IPS DF 6.9 (cell line): ENCODE results near the gene PSMB2.

Experiments
- DNase-seq: peaks from one replicate; pipeline ENCODE4 v3.0.0-alpha.2; 2013; ENCODE audit warnings: low read depth, low spot score
- H3K27ac ChIP-seq: one replicate; pipeline ENCODE4 v1.5.1; 2013; ENCODE audit warnings: low read length, control low read depth
- H3K27me3 ChIP-seq: 2 replicates; pipeline ENCODE4 v1.6.1; 2013; ENCODE audit warnings: mild to moderate bottlenecking, low read length; ENCODE audit not compliant: control insufficient read depth, insufficient read depth
- H3K36me3 ChIP-seq: 2 replicates; pipeline ENCODE4 v1.6.1; 2013; ENCODE audit warnings: low read length; ENCODE audit not compliant: control insufficient read depth, insufficient read depth
- H3K4me1 ChIP-seq: 2 replicates; pipeline ENCODE4 v1.6.1; 2013; ENCODE audit warnings: low read length; ENCODE audit not compliant: control insufficient read depth, insufficient read depth
- H3K4me3 ChIP-seq: 2 replicates; pipeline ENCODE4 v1.5.1; 2013; ENCODE audit warnings: mild to moderate bottlenecking, low read length
- H3K9me3 ChIP-seq: 2 replicates; pipeline ENCODE4 v1.6.1; 2013; ENCODE audit warnings: low read length, inconsistent platforms; ENCODE audit not compliant: control insufficient read depth, insufficient read depth
- WGBS: extraction: QIAGEN DNeasy Blood & Tissue Kit; methylation state at CpG from one replicate; pipeline ENCODE4 v1.1.7; 2013; ENCODE audit warnings: mixed read lengths, missing lambda C conversion rate; ENCODE audit not compliant: insufficient read length, insufficient coverage; 5-methylcytosine and 5-hydroxymethylcytosine counted together

Gene PSMB2

DNA sequence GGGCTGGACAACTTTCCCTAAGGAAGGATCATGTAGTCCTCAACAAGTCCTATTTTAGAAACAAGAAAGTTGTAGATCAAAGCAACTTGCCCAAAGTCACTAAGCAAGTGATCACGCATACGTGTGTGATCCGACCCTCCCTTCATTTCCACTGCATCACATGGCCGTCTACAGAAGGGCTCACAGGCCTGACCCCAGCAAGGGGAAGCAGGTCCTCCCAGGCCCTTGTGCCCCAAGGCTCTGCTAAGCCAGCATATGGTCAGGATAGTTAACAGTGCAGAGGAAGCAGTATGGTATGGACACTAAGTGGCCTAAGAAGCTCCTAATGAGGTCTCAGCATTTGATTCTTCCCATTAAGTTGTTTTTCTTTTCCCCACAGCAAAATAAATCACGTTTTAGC is 43.5 kb downstream of the PSMB2 start:
- H3K27me3 ChIP-seq = no peaks in the 10 kb centered on the region
- no peaks in the 10 kb centered on the region for H3K4me1 ChIP-seq
- H3K27ac ChIP-seq = no peak overlapping the region
- no peak overlapping the region for H3K4me3 ChIP-seq
- no peaks in the 10 kb centered on the region for H3K9me3 ChIP-seq
- WGBS = no CpG with 5 or more reads among the region's 5 CpGs
- DNase-seq = no peak
- H3K36me3 ChIP-seq = peaks cover 3% of the 10 kb centered on the region; the same call in 1 of the 2 replicates

DNA sequence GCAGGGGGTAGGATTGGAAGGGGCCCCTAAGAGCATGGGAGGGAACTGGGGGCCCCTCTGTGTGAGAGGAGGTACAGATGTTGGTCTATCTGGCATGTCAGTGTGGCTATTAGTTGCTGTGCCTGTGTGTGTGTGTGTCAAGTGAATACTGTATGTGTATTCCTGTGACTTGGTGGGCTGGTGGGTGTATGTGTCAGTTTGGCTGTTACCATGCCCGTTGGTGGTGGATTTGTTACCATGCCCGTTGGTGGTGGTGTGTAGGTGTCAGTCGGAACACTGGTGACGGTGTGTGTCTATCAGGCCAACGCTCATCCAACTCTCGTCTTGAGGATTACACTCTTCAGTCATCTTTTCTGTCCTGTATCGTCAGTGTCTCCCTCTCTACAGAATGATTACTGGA is 45.6 kb downstream of the PSMB2 start:
- DNase-seq = no peak
- Histone ChIP-seq H3K27ac (no peak overlapping the region), H3K4me1 (no peaks in the 10 kb centered on the region), H3K9me3 (no peaks in the 10 kb centered on the region), H3K27me3 (no peaks in the 10 kb centered on the region), H3K36me3 (no peaks in the 10 kb centered on the region; the same call in 1 of the 2 replicates), H3K4me3 (no peak overlapping the region)
- no CpG with 5 or more reads among the region's 7 CpGs for WGBS

DNA sequence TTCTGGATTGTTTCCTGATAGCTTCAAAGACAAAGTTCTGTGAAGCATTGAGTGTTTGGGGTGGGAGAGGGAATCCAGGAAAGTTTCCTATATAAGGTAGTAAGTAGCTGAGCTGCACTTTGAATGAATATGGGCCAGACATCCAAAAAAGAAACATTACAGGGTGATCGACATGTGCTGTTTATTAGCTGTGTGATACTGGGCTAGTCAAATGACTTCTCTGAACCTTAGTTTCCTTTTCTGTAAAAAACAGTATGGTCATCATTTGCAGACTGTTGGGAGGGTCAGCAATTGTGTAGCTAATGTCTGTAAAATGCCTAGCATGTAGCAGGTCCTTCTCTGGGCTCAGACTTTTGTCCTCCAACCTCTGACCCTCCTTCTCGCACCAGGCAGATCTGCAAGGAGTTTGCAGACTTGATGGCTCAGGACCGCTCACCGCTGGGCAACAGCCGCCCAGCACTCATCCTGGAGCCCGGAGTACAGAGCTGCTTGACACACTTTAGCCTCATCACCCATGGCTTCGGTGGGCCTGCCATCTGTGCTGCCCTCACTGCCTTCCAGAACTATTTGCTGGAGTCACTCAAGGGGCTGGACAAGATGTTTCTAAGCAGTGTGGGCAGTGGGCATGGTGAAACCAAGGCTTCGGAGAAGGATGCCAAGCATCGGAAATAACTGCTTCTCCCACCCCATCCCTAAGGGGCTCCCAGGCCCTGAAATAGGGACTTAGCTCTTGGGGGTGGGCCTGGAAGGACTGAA is 47.1 kb downstream of the PSMB2 start:
- Histone ChIP-seq H3K27ac (no peak overlapping the region), H3K27me3 (no peaks in the 10 kb centered on the region), H3K4me3 (no peak overlapping the region), H3K4me1 (no peaks in the 10 kb centered on the region), H3K36me3 (no peaks in the 10 kb centered on the region; the same call in 1 of the 2 replicates), H3K9me3 (no peaks in the 10 kb centered on the region)
- WGBS = no CpG with 5 or more reads among the region's 9 CpGs
- DNase-seq = no peak

DNA sequence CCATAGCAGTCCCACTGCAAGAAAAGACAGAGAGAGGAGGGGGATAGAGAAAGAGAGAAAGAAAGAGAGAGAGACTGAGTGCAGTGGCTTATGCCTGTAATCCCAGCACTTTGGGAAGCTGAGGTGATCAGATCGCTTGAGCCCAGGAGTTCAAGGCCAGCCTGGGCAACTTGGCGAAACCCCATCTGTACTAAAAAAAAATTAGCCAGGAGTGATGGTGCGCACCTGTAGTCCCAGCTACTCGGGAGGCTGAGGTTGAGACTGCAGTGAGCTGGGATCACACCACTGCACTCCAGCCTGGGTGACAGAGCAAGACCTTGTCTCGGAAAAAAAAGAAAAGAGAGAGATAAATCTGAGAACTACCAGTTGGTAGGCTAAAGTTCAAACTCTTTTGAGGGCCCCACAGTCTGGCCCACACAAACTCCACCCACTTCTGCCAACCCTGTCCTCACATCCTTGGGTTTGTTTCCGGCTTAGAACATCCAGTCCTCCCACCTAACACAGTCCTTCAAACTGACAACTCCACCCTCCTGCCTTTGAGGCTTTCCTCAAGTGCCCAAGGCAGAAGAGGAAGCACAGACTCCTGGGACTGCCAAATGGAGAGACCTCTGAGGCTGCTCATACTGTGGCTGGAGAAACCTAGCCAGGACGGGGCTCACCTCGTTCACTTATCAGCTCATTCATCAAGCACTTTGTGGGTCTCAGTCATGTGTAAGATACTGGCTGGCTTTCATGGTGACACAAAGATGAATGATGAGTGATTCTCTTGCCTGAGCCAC is 48.1 kb downstream of the PSMB2 start:
- Histone ChIP-seq H3K27ac (no peak overlapping the region), H3K27me3 (no peaks in the 10 kb centered on the region), H3K36me3 (no peaks in the 10 kb centered on the region), H3K4me3 (no peak overlapping the region), H3K9me3 (no peaks in the 10 kb centered on the region), H3K4me1 (no peaks in the 10 kb centered on the region)
- DNase-seq = no peak
- no CpG with 5 or more reads among the region's 8 CpGs for WGBS

DNA sequence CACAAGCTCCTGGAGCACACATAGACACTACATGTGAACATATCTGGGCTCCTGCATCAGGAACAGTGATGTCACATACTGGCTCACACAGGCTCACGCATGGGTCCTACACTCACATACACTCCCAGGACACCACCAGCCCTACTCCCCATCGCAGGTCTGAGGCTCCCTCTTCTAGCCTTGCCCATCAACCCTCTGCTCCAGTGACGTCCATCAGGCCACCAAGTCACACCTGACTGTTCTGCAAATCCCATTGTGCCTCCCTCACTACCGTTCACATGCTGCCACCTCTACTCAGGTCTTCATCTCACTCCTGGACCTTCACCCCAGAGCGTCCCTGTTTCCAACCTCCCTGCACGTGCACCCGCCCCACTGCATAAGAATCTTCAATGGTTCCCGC is 50.1 kb downstream of the PSMB2 start:
- Histone ChIP-seq H3K4me3 (no peak overlapping the region), H3K36me3 (no peaks in the 10 kb centered on the region), H3K27me3 (no peaks in the 10 kb centered on the region), H3K27ac (no peak overlapping the region), H3K9me3 (no peaks in the 10 kb centered on the region), H3K4me1 (no peaks in the 10 kb centered on the region)
- WGBS = no CpG with 5 or more reads among the region's 8 CpGs
- DNase-seq = no peak

DNA sequence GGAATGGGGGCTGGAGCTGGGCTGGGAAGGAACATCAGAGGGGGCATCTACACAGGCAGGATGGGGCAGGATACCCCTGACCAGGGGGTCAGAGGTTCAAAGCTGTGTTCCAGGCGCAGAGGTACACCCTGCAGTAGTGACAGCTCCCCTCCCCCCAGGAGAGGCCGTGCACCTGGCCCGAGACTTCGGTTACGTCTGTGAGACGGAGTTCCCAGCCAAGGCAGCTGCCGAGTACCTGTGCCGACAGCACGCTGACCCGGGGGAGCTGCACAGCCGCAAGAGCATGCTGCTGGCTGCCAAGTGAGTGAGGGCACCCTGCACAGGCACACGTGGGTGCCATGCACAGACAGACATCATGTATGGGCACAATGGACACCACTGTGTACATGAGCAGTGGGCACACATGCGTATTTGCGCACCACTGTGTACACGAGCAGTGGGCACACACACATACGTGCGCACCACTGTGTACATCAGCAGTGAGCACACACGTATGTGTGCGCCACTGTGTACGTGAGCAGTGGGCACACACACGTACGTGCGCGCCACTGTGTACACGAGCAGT is 50.8 kb downstream of the PSMB2 start:
- no peaks in the 10 kb centered on the region for H3K9me3 ChIP-seq
- H3K27me3 ChIP-seq = no peaks in the 10 kb centered on the region
- DNase-seq = no peak
- H3K4me3 ChIP-seq = no peak overlapping the region
- H3K4me1 ChIP-seq = no peaks in the 10 kb centered on the region
- no peaks in the 10 kb centered on the region for H3K36me3 ChIP-seq
- no CpG with 5 or more reads among the region's 25 CpGs for WGBS
- no peak overlapping the region for H3K27ac ChIP-seq

DNA sequence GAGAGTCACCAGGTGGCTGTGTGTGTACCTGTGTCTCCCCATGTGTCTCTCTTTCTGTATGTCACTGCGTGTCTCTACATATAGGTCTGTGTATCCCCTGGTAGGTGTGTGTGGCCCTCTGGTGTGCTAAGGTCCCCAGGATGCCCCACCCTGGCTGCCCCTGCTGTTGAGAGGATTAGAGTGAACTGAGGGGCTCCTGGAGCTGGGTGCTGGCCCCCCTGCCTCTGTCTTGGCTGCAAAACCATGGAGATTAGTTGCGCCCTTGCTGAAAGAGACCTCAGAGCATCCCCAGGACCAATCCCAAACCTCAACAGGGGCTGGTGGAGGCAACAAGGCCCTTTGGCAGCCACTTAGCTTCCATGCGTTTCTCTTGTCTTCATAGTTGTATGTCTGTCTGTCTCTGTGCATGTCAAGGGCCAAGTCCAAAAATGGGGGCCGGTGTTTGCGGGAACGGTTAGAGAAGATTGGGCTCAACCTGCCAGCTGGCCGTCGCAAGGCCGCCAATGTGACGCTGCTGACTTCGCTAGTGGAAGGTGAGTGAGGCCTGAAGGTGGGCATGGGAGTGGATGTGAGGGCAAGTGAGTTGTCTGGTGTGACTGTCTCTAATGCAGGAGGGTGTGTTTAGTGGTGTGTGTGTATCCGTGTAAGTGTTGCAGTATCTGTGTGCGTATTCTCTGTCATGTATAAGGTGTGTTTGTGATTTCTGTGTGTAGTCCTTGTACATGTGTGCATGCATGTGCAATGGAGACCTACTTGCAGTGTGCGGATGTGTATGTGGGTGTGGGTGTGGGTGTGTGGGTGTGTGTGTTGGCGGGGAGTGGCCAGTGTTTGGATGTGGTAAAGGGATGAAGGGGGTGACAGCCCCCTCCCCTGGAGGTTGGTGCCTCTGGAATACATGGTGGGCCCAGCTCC is 51.6 kb downstream of the PSMB2 start:
- Histone ChIP-seq H3K4me1 (0 out of 2 replicates have a peak, but pooled peaks cover 1% of the 10 kb centered on the region), H3K27me3 (no peaks in the 10 kb centered on the region), H3K4me3 (no peak overlapping the region), H3K9me3 (no peaks in the 10 kb centered on the region), H3K27ac (no peak overlapping the region), H3K36me3 (no peaks in the 10 kb centered on the region)
- DNase-seq = no peak
- WGBS = 100% methylated on average over 1 of the region's 15 CpGs

DNA sequence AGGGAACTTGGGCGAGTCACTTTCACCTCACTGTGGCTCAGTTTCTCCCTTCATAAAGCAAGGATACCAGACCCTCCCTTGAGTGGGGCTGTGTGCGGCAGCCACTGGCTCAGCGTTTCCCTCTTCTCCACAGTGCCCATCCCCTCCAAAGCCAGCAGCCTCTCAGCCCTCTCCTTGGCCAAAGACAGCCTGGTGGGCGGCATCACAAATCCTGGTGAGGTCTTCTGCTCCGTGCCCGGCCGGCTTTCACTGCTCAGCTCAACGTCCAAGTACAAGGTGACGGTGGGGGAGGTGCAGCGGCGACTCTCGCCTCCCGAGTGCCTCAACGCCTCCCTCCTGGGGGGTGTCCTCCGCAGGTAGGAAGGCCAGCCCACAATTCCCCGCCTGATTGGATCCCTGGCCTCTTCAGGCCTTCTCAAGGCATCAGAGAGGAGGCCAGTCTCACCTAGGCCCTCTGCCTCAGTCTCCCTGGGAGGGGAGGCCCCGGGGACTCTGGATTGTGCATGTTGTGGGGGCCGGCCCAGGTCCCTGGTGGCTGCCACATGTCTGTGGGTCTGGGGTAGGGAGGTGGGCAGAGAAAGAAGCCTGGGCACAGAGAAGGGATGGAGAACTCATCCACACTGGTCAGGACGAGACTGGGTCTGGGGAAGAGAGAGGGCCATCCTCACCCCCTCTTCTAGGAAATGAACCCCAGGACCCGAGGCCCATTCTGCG is 53.0 kb downstream of the PSMB2 start:
- H3K4me3 ChIP-seq = no peak overlapping the region
- no peaks in the 10 kb centered on the region for H3K9me3 ChIP-seq
- no peaks in the 10 kb centered on the region for H3K36me3 ChIP-seq
- no peaks in the 10 kb centered on the region for H3K27me3 ChIP-seq
- DNase-seq = no peak
- 0 out of 2 replicates have a peak, but pooled peaks cover 1% of the 10 kb centered on the region for H3K4me1 ChIP-seq
- H3K27ac ChIP-seq = no peak overlapping the region
- no CpG with 5 or more reads among the region's 21 CpGs for WGBS

DNA sequence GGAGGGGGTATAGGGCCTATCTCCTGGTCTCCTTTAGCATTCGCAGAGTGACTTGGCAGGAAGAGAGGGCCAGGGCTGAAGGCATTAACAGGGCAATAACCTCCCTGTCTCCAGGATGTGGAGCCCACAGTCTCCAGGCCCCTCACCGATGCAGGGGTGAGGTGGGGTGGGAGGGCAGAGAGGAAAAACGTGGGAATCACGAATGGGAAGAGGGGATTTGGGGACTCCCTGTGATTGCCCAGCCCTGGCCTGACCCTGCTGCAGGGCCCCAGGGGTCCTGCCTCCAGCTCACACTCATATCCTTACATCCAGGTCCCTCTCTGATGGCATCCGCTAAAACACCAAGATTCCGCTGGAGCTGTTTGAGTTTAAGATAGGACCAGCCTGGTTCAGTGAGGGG is 53.6 kb downstream of the PSMB2 start:
- no peaks in the 10 kb centered on the region for H3K27me3 ChIP-seq
- H3K27ac ChIP-seq = no peak overlapping the region
- DNase-seq = no peak
- 0 out of 2 replicates have a peak, but pooled peaks cover 1% of the 10 kb centered on the region for H3K4me1 ChIP-seq
- no peaks in the 10 kb centered on the region for H3K36me3 ChIP-seq
- H3K9me3 ChIP-seq = no peaks in the 10 kb centered on the region
- H3K4me3 ChIP-seq = no peak overlapping the region
- no CpG with 5 or more reads among the region's 6 CpGs for WGBS
